ENCODE data around the gene ARID1A. TPM values are rescaled to one million over a fixed set of nuclear protein-coding genes. Genes with fewer than 3 reads are reported as not detected.

Gene ARID1A
- total RNA-seq, 1 donor from 2014 or later, result 160 TPM

GRCh38 chr1:26784886-26785285 is 89.1 kb downstream of the ARID1A start:
- peaks cover 57% of the 10 kb centered on the region for H3K4me1 Mint-ChIP-seq
- H3K4me3 Mint-ChIP-seq, result no peak overlapping the region
- TF ChIP-seq CTCF (IDR thresholded peaks at IDR 0.05; ENCODE audit: unreplicated experiment), result no peak
- peaks cover 12% of the 10 kb centered on the region for H3K36me3 Mint-ChIP-seq
- H3K9me3 Mint-ChIP-seq, result no peaks in the 10 kb centered on the region
- DNase-seq (ENCODE audit: low spot score in 2 of 2, unreplicated experiment in 2 of 2), result no peak
- H3K27ac Mint-ChIP-seq, result peak overlapping the region; percentile 99
- H3K27me3 Mint-ChIP-seq (ENCODE audit: low read depth), result no peaks in the 10 kb centered on the region

DNA sequence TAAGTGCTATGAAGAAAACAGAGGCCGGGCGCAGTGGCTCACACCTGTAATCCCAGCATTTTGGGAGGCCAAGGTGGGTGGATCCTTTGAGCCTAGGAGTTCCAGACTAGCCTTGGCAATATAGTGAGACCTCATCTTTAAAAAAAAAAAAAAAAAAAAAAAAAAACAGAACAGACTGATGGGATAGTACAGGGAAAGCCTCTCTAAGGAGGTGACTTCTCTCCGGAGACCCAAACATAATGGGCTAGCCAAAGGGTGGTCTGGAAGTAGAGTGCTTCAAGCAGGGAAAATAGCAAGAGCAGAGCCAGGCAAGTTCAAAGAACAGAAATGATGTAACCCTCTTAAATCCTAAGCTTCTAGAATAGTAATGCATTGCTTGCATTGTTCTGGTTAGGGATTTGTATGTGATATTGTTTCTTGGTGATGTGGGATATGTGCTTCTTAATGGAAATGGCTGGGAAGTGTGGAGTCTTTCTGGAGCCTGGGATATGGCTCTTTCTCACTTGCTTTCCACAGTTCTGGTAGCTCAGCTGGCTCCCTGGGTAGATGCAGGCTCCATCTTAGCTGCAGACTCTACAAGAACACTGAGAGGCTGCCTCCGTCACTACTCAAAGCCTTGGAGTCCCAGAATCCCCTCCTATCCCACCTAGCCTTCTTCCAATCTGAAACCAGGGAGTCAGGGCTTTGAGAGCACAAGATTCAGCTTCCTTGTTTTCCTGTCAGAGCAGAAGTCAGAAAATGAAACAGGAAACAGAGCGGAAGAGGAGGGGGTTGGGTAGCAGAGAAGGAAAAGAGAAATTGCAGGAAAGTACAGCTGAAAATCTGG is 90.0 kb downstream of the ARID1A start:
- Mint-ChIP-seq H3K9me3 (no peaks in the 10 kb centered on the region), H3K36me3 (peaks cover 9% of the 10 kb centered on the region), H3K27ac (peak overlapping the region; percentile 99), H3K4me1 (peaks cover 59% of the 10 kb centered on the region), H3K27me3 (ENCODE audit: low read depth) (no peaks in the 10 kb centered on the region), H3K4me3 (peak overlapping the region; percentile 98)
- TF ChIP-seq CTCF (IDR thresholded peaks at IDR 0.05; ENCODE audit: unreplicated experiment), result no peak
- DNase-seq (ENCODE audit: low spot score in 2 of 2, unreplicated experiment in 2 of 2), result no peak

DNA sequence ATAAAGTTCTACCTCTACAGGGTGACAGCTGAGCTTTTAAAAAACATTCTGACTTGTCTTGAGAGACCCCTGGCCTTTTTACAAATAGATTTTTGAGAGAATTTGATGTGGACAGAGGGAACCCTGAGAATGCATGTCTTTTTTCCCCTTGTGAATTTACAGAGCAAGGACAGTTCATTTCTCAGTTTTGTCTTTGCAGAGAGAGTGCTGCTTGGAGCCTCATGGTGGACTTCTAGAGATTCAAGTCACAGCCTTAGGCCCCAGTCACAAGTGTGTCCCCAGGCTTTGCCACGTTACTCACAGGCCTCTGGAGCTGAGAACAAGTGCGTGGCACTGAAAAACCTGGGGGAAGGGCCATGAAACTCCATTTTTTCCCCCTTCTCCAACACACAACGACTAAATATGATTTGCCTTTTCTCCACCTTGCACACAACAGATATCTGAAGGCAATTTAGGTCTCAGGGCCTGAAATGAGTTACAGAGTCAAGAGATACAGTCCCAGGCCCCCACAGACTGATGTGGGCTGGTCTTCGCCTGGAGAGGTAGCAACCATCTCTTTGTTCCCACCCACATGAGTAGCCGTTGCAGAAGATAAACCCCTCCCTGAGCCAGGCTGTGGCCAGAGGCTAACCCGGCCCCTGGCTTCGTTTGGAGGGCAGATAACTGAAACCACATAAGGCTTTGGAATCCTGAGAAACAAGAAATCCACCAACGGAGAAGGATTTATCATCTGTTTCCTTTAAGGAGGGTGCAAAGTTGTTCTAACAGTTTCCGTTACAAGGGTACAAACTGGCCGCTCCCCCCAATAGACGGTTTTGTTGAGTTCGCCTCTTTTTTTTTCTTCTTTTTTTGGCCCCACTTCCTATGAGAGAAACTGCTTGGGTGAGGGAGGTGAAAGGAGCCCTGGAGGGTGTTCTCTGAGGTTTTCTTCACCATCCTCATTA is 90.9 kb downstream of the ARID1A start:
- H3K4me1 Mint-ChIP-seq, result peaks cover 59% of the 10 kb centered on the region
- DNase-seq (ENCODE audit: low spot score in 2 of 2, unreplicated experiment in 2 of 2), result peak in 1 of 2 experiments; percentile 43
- no peaks in the 10 kb centered on the region for H3K9me3 Mint-ChIP-seq
- H3K27me3 Mint-ChIP-seq (ENCODE audit: low read depth), result no peaks in the 10 kb centered on the region
- H3K27ac Mint-ChIP-seq, result peak overlapping the region; percentile 99
- no peak for TF ChIP-seq CTCF (IDR thresholded peaks at IDR 0.05; ENCODE audit: unreplicated experiment)
- peak overlapping the region; percentile 98 for H3K4me3 Mint-ChIP-seq
- peaks cover 3% of the 10 kb centered on the region for H3K36me3 Mint-ChIP-seq

GRCh38 chr1:26787381-26787705 is 91.5 kb downstream of the ARID1A start:
- peaks cover 2% of the 10 kb centered on the region for H3K36me3 Mint-ChIP-seq
- peaks cover 55% of the 10 kb centered on the region for H3K4me1 Mint-ChIP-seq
- H3K9me3 Mint-ChIP-seq, result no peaks in the 10 kb centered on the region
- peak overlapping the region; percentile 99 for H3K27ac Mint-ChIP-seq
- TF ChIP-seq CTCF (IDR thresholded peaks at IDR 0.05; ENCODE audit: unreplicated experiment), result no peak
- H3K27me3 Mint-ChIP-seq (ENCODE audit: low read depth), result no peaks in the 10 kb centered on the region
- peak overlapping the region; percentile 98 for H3K4me3 Mint-ChIP-seq
- DNase-seq (ENCODE audit: low spot score in 2 of 2, unreplicated experiment in 2 of 2), result no peak

DNA sequence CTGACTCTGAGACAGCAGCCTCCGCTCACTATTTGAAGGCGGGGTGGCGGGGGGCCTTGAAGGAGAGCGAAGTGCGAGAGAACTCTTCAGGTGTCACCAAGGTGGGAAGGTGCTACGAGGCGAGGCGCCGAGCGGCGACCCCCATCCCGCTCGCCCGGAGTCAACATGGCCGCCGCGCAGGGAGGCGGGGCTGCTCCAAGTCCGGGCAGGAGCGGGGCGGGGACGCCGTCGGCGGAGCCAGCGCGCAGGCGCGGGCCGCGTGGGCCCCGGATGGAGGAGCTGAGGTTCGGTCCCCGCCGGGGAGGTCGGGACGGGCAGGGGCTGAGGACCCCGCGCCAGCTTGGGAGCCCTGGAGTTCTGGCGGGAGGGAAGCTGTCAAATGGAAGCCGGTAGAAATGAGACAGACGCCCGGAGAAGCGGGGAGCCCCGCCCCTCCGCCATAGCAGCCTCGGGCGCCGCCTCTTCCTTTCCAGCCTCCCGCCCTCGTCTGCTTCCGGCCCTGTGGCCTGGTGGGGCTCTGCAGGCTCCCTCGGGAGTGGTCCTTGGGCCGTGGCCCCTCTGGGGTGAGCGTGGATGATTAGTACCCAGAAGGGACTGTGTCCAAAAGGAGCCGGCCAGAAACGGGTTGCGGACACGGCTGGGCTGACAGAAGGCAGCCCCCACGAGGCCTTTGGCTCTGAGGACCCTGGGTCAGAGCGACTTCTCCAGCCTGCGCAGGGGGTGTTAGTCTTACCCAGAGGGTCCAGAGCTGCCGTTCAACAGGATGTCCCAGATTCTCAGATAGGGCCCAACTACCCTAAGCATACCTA is 92.1 kb downstream of the ARID1A start, which contains the start of gene PIGV:
PIGV (plus strand) TSS at position 245 of the 809 bp plus-strand sequence. CDS start 2,866 bp downstream, outside the sequence.
- Mint-ChIP-seq H3K36me3 (peaks cover 3% of the 10 kb centered on the region), H3K9me3 (no peaks in the 10 kb centered on the region), H3K27me3 (ENCODE audit: low read depth) (no peaks in the 10 kb centered on the region), H3K27ac (peak within 1 kb of the TSS; percentile 99), H3K4me3 (peak within 1 kb of the TSS; percentile 98), H3K4me1 (peaks cover 54% of the 10 kb centered on the region)
- peak; percentile 88 to 94 for DNase-seq (ENCODE audit: low spot score in 2 of 2, unreplicated experiment in 2 of 2)
- TF ChIP-seq CTCF (IDR thresholded peaks at IDR 0.05; ENCODE audit: unreplicated experiment), result no peak

Measured in mesothelial cell of epicardium (in vitro differentiated cells).